H9 (cell line): ENCODE measurements around the gene MRPL41. TPM values are rescaled to one million over a fixed set of nuclear protein-coding genes. Genes with fewer than 3 reads are reported as not detected.
A peak's percentile ranks its signal among the peaks of the same experiment; 100 is the strongest.

ENCODE experiments used
- DNase-seq: peaks from one replicate; pipeline ENCODE4 v3.0.0-alpha.2; 2017
- H2AFZ ChIP-seq: one replicate; pipeline ENCODE4 v1.6.1; 2013; ENCODE audit warnings: mild to moderate bottlenecking, low read length, control low read depth, moderate library complexity
- H2AK5ac ChIP-seq: 2 replicates; pipeline ENCODE4 v1.6.1; 2013; ENCODE audit warnings: low read length, control low read depth, mixed read lengths; ENCODE audit not compliant: insufficient read length
- H2BK120ac ChIP-seq: one replicate; pipeline ENCODE4 v1.6.1; 2013; ENCODE audit warnings: low read depth, mild to moderate bottlenecking, low read length, control low read depth, inconsistent platforms; ENCODE audit not compliant: poor library complexity, severe bottlenecking
- H2BK12ac ChIP-seq: 2 replicates; pipeline ENCODE4 v1.6.1; 2013; ENCODE audit warnings: low read length, control low read depth, mixed read lengths, low read depth; ENCODE audit not compliant: insufficient read length
- H2BK15ac ChIP-seq: 2 replicates; pipeline ENCODE4 v1.6.1; 2013; ENCODE audit warnings: low read depth, low read length, control low read depth
- H2BK20ac ChIP-seq: one replicate; pipeline ENCODE4 v1.6.1; 2013; ENCODE audit warnings: low read depth, mild to moderate bottlenecking, low read length, control low read depth, inconsistent platforms; ENCODE audit not compliant: poor library complexity, severe bottlenecking
- H2BK5ac ChIP-seq: 2 replicates; pipeline ENCODE4 v1.6.1; 2013; ENCODE audit warnings: low read length, control low read depth, mixed read lengths; ENCODE audit not compliant: insufficient read length
- H3K14ac ChIP-seq: 2 replicates; pipeline ENCODE4 v1.6.1; 2013; ENCODE audit warnings: low read length, control low read depth; ENCODE audit not compliant: insufficient read depth
- H3K18ac ChIP-seq: 2 replicates; pipeline ENCODE4 v1.6.1; 2013; ENCODE audit warnings: low read depth, mild to moderate bottlenecking, mixed read lengths, low read length, control low read depth; ENCODE audit not compliant: insufficient read length
- H3K23ac ChIP-seq: 2 replicates; pipeline ENCODE4 v1.6.1; 2013; ENCODE audit warnings: low read length, control low read depth, mixed read lengths, low read depth; ENCODE audit not compliant: insufficient read length
- H3K23me2 ChIP-seq: 2 replicates; pipeline ENCODE4 v1.6.1; 2013; ENCODE audit warnings: low read depth, mild to moderate bottlenecking, mixed read lengths, low read length, control low read depth; ENCODE audit not compliant: insufficient read length, poor library complexity, severe bottlenecking
- H3K27ac ChIP-seq: 2 replicates; pipeline ENCODE4 v1.5.1; 2013; ENCODE audit warnings: low read length, control low read depth, mixed read lengths, low read depth; ENCODE audit not compliant: insufficient read length
- H3K27me3 ChIP-seq: 2 replicates; pipeline ENCODE4 v1.6.1; 2013; ENCODE audit warnings: low read length, control low read depth, inconsistent platforms; ENCODE audit not compliant: insufficient read depth
- H3K4ac ChIP-seq: 2 replicates; pipeline ENCODE4 v1.6.1; 2013; ENCODE audit warnings: low read depth, mild to moderate bottlenecking, control low read depth, inconsistent platforms, low read length, moderate library complexity
- H3K4me1 ChIP-seq: 2 replicates; pipeline ENCODE4 v1.6.1; 2013; ENCODE audit warnings: low read length, control low read depth, inconsistent platforms; ENCODE audit not compliant: insufficient read depth
- H3K4me2 ChIP-seq: 2 replicates; pipeline ENCODE4 v1.6.1; 2013; ENCODE audit warnings: low read length, control low read depth, mixed read lengths; ENCODE audit not compliant: insufficient read length, insufficient read depth
- H3K56ac ChIP-seq: 2 replicates; pipeline ENCODE4 v1.6.1; 2013; ENCODE audit warnings: low read depth, mild to moderate bottlenecking, mixed read lengths, low read length, control low read depth; ENCODE audit not compliant: insufficient read length
- H3K79me1 ChIP-seq: 2 replicates; pipeline ENCODE4 v1.6.1; 2013; ENCODE audit warnings: low read depth, mild to moderate bottlenecking, moderate library complexity, low read length, control low read depth, inconsistent platforms; ENCODE audit not compliant: insufficient read depth, poor library complexity, severe bottlenecking
- H3K79me2 ChIP-seq: 2 replicates; pipeline ENCODE4 v1.6.1; 2013; ENCODE audit warnings: low read length, control low read depth, inconsistent platforms; ENCODE audit not compliant: insufficient read depth
- H3K9ac ChIP-seq: 2 replicates; pipeline ENCODE4 v1.6.1; 2013; ENCODE audit warnings: low read length, control low read depth, mixed read lengths; ENCODE audit not compliant: insufficient read length; ENCODE audit errors: extremely low read depth
- H3K9me3 ChIP-seq: one replicate; pipeline ENCODE4 v1.6.1; 2013; ENCODE audit warnings: low read depth, low read length, inconsistent platforms; ENCODE audit not compliant: control insufficient read depth
- H3T11ph ChIP-seq: one replicate; pipeline ENCODE4 v1.6.1; 2013; ENCODE audit warnings: mild to moderate bottlenecking, low read length, control low read depth, inconsistent platforms
- H4K20me1 ChIP-seq: one replicate; pipeline ENCODE4 v1.6.1; 2013; ENCODE audit not compliant: control insufficient read depth, insufficient read length, insufficient read depth
- H4K5ac ChIP-seq: 2 replicates; pipeline ENCODE4 v1.6.1; 2013; ENCODE audit warnings: low read depth, mild to moderate bottlenecking, mixed read lengths, low read length, control low read depth; ENCODE audit not compliant: insufficient read length
- H4K8ac ChIP-seq: replicated peaks from 2 replicates; pipeline ENCODE4 v1.6.1; 2013; ENCODE audit warnings: low read length, control low read depth, mixed read lengths, low read depth; ENCODE audit not compliant: insufficient read length
- H4K91ac ChIP-seq: 2 replicates; pipeline ENCODE4 v1.6.1; 2013; ENCODE audit warnings: low read depth, mild to moderate bottlenecking, moderate library complexity, mixed read lengths, low read length, control low read depth; ENCODE audit not compliant: insufficient read length
- H3K27ac Mint-ChIP-seq, 3 experiments: 2 replicates in 2 of 3; 3 replicates in 1 of 3; pipeline ENCODE4 v1.8.0; 2020 to 2021; ENCODE audit warnings: mixed read lengths in 3 of 3, mild to moderate bottlenecking in 1 of 3, moderate library complexity in 1 of 3
- H3K27me3 Mint-ChIP-seq: 2 replicates; pipeline ENCODE4 v1.8.0; 2021; ENCODE audit warnings: low read depth, mild to moderate bottlenecking, moderate library complexity, mixed read lengths
- H3K36me3 Mint-ChIP-seq, 3 experiments: 2 replicates in 2 of 3; 3 replicates in 1 of 3; pipeline ENCODE4 v1.8.0; 2020 to 2021; ENCODE audit warnings: low read depth in 3 of 3, mixed read lengths in 3 of 3; ENCODE audit not compliant: insufficient read depth in 1 of 3
- H3K4me1 Mint-ChIP-seq, 2 experiments: 2 replicates each; pipeline ENCODE4 v1.8.0; 2020; ENCODE audit warnings: mixed read lengths in 2 of 2
- H3K4me3 Mint-ChIP-seq, 2 experiments: 2 replicates in 1 of 2; 3 replicates in 1 of 2; pipeline ENCODE4 v1.8.0; 2020 to 2021; ENCODE audit warnings: mild to moderate bottlenecking in 2 of 2, mixed read lengths in 2 of 2, moderate library complexity in 1 of 2
- H3K9me3 Mint-ChIP-seq, 2 experiments: 2 replicates in 1 of 2; 3 replicates in 1 of 2; pipeline ENCODE4 v1.8.0; 2020; ENCODE audit warnings: mild to moderate bottlenecking in 2 of 2, mixed read lengths in 2 of 2, moderate library complexity in 1 of 2
- CTCF ChIP-seq: fragments of 200-600 bp; sonication (generic); conservative IDR thresholded peaks from 3 replicates; pipeline ENCODE4 v1.8.0; 2021; ENCODE audit warnings: antibody characterized with exemption, mild to moderate bottlenecking
- WGBS: extraction: QIAGEN DNeasy Blood & Tissue Kit; methylation state at CpG from one replicate; pipeline ENCODE4 v1.1.7; 2013; ENCODE audit warnings: missing lambda C conversion rate, low lambda C conversion rate, mixed read lengths; ENCODE audit not compliant: insufficient read length; ENCODE audit errors: extremely low coverage; 5-methylcytosine and 5-hydroxymethylcytosine counted together
- total RNA-seq: library from RNA; stranded (reverse); gene quantifications from 2 replicates; pipeline ENCODE4 v1.2.1, GENCODE V29; 2021

The MRPL41 gene
- total RNA-seq, 1 experiment from 2014 or later: 52.2 TPM

- H3K9ac ChIP-seq: no peak overlapping the region
- H3K9me3 ChIP-seq: no peaks in the 10 kb centered on the region
- DNase-seq: peak; percentile 59
These were observed 17.2 kb upstream of the MRPL41 start for GRCh38 chr9:137534256-137535119.

More at GRCh38 chr9:137534256-137535119, 17.2 kb upstream of the MRPL41 start:
- H3K23me2 ChIP-seq: peaks cover 2% of the 10 kb centered on the region
- no peak overlapping the region for H2BK12ac ChIP-seq
- H3K9me3 Mint-ChIP-seq: peaks cover 10 to 24% of the 10 kb centered on the region in 2 experiments
- H3K27me3 ChIP-seq: no peaks in the 10 kb centered on the region
- H3K56ac ChIP-seq: no peak overlapping the region
- no peak overlapping the region for H3T11ph ChIP-seq
- H3K23ac ChIP-seq: no peak overlapping the region
- H2BK120ac ChIP-seq: no peak overlapping the region
- H4K5ac ChIP-seq: no peak overlapping the region
- H4K20me1 ChIP-seq: peaks cover 7% of the 10 kb centered on the region
- H3K27ac ChIP-seq: no peak overlapping the region
- H3K27me3 Mint-ChIP-seq: peaks cover 5% of the 10 kb centered on the region
- H3K4me1 ChIP-seq: no peaks in the 10 kb centered on the region
- no peak overlapping the region for H3K18ac ChIP-seq
- no peak overlapping the region for H2BK20ac ChIP-seq
- no peaks in the 10 kb centered on the region for H3K79me2 ChIP-seq
- H2BK5ac ChIP-seq: no peak overlapping the region
- H3K4me2 ChIP-seq: no peak overlapping the region
- TF ChIP-seq CTCF: peak; percentile 70
- H4K91ac ChIP-seq: no peak overlapping the region
- H4K8ac ChIP-seq: no peak overlapping the region
- WGBS: no CpG with 5 or more reads among the region's 19 CpGs
- H3K14ac ChIP-seq: no peak overlapping the region
- H3K4me1 Mint-ChIP-seq: peaks cover 3 to 5% of the 10 kb centered on the region in 2 experiments
- H2AFZ ChIP-seq: no peak overlapping the region
- no peaks in the 10 kb centered on the region for H3K79me1 ChIP-seq
- no peak overlapping the region for H3K4me3 Mint-ChIP-seq
- H3K27ac Mint-ChIP-seq: no peak overlapping the region
- H2BK15ac ChIP-seq: no peak overlapping the region
- no peak overlapping the region for H2AK5ac ChIP-seq
- peaks cover 4 to 8% (median 5%) of the 10 kb centered on the region in 3 experiments; a peak in 5 of 7 replicates for H3K36me3 Mint-ChIP-seq
- H3K4ac ChIP-seq: no peak overlapping the region
